ENCODE data around the gene MGAT4D.

- TF ChIP-seq PATZ1 (CRISPR knock-in tag; IDR thresholded peaks at IDR 0.05; ENCODE audit: borderline replicate concordance) (no peak), GLIS3 (CRISPR knock-in tag; IDR thresholded peaks at IDR 0.05) (no peak), RARB (CRISPR knock-in tag; IDR thresholded peaks at IDR 0.05) (no peak), ZFP30 (CRISPR knock-in tag; IDR thresholded peaks at IDR 0.05) (no peak)
Observed at GRCh38 chr4:140426610-140427105, 71.4 kb downstream of the MGAT4D start.
